ENCODE data around the gene KCTD5. TPM values are rescaled to one million over a fixed set of nuclear protein-coding genes. Genes with fewer than 3 reads are reported as not detected.

KCTD5 gene
- total RNA-seq, 3 donors from 2014 or later (not counting 1 experiment from before 2014, with no cell fraction given) = 34.2 to 37.9 (median 36.5) TPM

DNA sequence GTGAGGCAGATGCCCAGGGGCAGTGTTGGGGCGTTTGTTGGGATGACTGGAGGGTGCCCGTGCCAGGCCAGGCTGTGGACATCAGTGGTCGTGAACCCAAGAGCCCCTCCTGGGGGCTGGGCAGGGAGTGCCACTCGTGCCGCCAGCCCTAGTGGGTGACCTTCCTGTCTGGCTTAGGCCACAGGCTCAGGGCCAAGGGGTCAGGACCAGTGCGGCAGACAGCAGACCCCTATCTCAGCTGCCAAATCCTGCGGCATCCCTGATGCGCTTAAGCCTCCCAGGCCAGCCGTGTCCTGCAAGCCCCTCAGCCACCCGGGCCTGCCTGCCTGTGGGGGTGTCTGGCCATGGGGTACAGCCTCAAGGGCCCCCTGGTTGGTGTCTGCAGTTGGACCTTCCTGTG, 23.0 kb downstream of the KCTD5 start:
- Histone ChIP-seq H3K4me1 (ENCODE audit: control insufficient read depth, insufficient read depth, low read length) (no peaks in the 10 kb centered on the region), H3K9me3 (ENCODE audit: control insufficient read depth, insufficient read depth, low read length) (no peaks in the 10 kb centered on the region), H3K27me3 (ENCODE audit: control insufficient read depth, insufficient read depth, low read length) (no peaks in the 10 kb centered on the region), H3K36me3 (ENCODE audit: control insufficient read depth, insufficient read depth, low read length) (peaks cover 61% of the 10 kb centered on the region), H3K4me3 (ENCODE audit: low read length) (no peak overlapping the region), H3K27ac (ENCODE audit: low read length) (no peak overlapping the region)
- H3K27me3 Mint-ChIP-seq (ENCODE audit: low read depth in 2 of 2) = no peaks in the 10 kb centered on the region
- WGBS (ENCODE audit: insufficient coverage) = 95% methylated on average over 10 of the region's 10 CpGs
- no peaks in the 10 kb centered on the region for H3K36me3 Mint-ChIP-seq
- no peak for ATAC-seq
- TF ChIP-seq, protein P1, sequence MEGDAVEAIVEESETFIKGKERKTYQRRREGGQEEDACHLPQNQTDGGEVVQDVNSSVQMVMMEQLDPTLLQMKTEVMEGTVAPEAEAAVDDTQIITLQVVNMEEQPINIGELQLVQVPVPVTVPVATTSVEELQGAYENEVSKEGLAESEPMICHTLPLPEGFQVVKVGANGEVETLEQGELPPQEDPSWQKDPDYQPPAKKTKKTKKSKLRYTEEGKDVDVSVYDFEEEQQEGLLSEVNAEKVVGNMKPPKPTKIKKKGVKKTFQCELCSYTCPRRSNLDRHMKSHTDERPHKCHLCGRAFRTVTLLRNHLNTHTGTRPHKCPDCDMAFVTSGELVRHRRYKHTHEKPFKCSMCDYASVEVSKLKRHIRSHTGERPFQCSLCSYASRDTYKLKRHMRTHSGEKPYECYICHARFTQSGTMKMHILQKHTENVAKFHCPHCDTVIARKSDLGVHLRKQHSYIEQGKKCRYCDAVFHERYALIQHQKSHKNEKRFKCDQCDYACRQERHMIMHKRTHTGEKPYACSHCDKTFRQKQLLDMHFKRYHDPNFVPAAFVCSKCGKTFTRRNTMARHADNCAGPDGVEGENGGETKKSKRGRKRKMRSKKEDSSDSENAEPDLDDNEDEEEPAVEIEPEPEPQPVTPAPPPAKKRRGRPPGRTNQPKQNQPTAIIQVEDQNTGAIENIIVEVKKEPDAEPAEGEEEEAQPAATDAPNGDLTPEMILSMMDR (IDR thresholded peaks at IDR 0.05) = no peak
- H3K27ac Mint-ChIP-seq = no peak overlapping the region
- intact Hi-C loops (cut with micrococcal nuclease) = no loop called here
- no peaks in the 10 kb centered on the region for H3K4me1 Mint-ChIP-seq
- no peaks in the 10 kb centered on the region for H3K9me3 Mint-ChIP-seq
- H3K4me3 Mint-ChIP-seq = no peak overlapping the region
- DNase-seq = no peak

DNA sequence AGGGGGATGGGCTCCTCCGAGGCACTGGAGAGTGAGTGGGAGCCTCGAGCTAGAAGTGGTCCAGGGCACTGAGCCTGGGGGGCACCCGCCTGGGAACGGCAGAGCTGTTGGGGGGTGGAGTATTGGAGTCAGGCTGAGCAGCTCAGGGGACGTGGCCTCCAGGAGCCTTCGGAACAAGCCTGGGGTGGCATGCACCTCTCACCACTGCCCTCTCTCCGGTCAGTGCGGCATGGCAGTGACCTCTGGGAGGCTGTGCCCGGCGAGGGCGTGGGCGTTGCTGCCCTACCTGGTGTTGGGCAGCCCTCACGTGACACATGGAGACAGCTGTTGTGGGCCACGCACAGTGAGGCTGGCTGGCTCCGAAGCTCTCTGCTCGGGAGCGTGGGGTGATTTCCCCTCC, 23.8 kb downstream of the KCTD5 start:
- Histone ChIP-seq H3K36me3 (ENCODE audit: control insufficient read depth, insufficient read depth, low read length) (peaks cover 54% of the 10 kb centered on the region), H3K9me3 (ENCODE audit: control insufficient read depth, insufficient read depth, low read length) (no peaks in the 10 kb centered on the region), H3K4me1 (ENCODE audit: control insufficient read depth, insufficient read depth, low read length) (no peaks in the 10 kb centered on the region), H3K4me3 (ENCODE audit: low read length) (no peak overlapping the region), H3K27me3 (ENCODE audit: control insufficient read depth, insufficient read depth, low read length) (no peaks in the 10 kb centered on the region), H3K27ac (ENCODE audit: low read length) (no peak overlapping the region)
- Mint-ChIP-seq H3K27me3 (ENCODE audit: low read depth in 2 of 2) (no peaks in the 10 kb centered on the region), H3K36me3 (no peaks in the 10 kb centered on the region), H3K4me1 (no peaks in the 10 kb centered on the region), H3K9me3 (no peaks in the 10 kb centered on the region), H3K27ac (no peak overlapping the region), H3K4me3 (no peak overlapping the region)
- TF ChIP-seq, protein P1 (IDR thresholded peaks at IDR 0.05) = no peak
- 97% methylated on average over 17 of the region's 17 CpGs for WGBS (ENCODE audit: insufficient coverage)
- DNase-seq (no peak), ATAC-seq (no peak)
- intact Hi-C loops (cut with micrococcal nuclease) = no loop called here

DNA sequence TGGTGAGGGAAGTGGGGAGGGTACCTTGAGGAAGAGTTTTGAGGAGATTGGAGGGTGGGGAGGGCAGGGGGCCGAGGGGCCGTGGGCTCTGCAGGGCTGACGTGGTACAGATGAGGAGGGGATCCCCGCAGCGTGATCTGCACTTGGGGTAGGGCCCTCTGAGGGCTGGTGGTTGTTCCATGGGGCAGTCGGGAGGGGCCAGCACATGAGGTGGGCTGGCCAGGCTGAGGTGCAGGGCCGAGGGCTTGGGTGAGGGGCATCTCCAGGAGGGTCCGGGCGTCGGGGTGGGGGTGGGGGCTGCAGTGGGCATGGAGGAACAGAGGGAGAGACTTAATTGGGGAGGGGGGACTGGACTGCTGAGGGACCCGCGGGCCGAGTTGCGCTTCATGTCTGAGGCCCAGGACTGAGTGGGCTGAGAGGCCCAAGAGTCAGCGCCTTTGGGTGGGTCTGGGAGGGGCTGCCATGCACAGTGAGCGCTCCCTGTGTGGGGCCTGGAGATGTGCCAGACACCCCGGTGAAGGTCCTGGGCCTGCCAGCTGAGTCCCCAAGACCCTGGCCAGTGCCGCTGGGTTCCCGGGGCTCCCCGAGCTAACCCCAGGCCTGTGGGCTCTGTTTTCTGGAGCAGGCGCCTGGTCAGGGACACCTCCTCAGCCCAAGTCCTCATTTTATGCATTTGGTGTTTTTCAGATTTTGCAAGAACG, 24.4 kb downstream of the KCTD5 start:
- no peak overlapping the region for H3K27ac Mint-ChIP-seq
- WGBS (ENCODE audit: insufficient coverage) = 97% methylated on average over 22 of the region's 22 CpGs
- TF ChIP-seq, protein P1 (IDR thresholded peaks at IDR 0.05) = no peak

More for the DNA sequence above, 24.4 kb downstream of the KCTD5 start:
- H3K36me3 Mint-ChIP-seq = no peaks in the 10 kb centered on the region
- no peaks in the 10 kb centered on the region for H3K27me3 ChIP-seq (ENCODE audit: control insufficient read depth, insufficient read depth, low read length)
- intact Hi-C loops (cut with micrococcal nuclease) = no loop called here
- no peaks in the 10 kb centered on the region for H3K9me3 Mint-ChIP-seq
- no peak overlapping the region for H3K4me3 ChIP-seq (ENCODE audit: low read length)
- DNase-seq (no peak), ATAC-seq (no peak)
- H3K4me1 Mint-ChIP-seq = no peaks in the 10 kb centered on the region
- no peaks in the 10 kb centered on the region for H3K4me1 ChIP-seq (ENCODE audit: control insufficient read depth, insufficient read depth, low read length)
- H3K36me3 ChIP-seq (ENCODE audit: control insufficient read depth, insufficient read depth, low read length) = peaks cover 48% of the 10 kb centered on the region
- no peaks in the 10 kb centered on the region for H3K27me3 Mint-ChIP-seq (ENCODE audit: low read depth in 2 of 2)
- no peak overlapping the region for H3K4me3 Mint-ChIP-seq
- H3K27ac ChIP-seq (ENCODE audit: low read length) = no peak overlapping the region
- no peaks in the 10 kb centered on the region for H3K9me3 ChIP-seq (ENCODE audit: control insufficient read depth, insufficient read depth, low read length)

Data from natural killer cell (primary cell).